ACHN (cell line): Measurements from ENCODE around the gene TNFSF8.

Experiments
- DNase-seq: peaks from one replicate; pipeline ENCODE4 v3.0.0-alpha.2; 2015
- in situ Hi-C: cut with HindIII; loops from 2 replicates; pipeline ENCODE4 v1.10.0; 2017; ENCODE audit warnings: low sequenced_read_pairs, low pct_ligation_motif_present, low pct_unique_long_range_greater_than_20kb

The TNFSF8 gene, protein sequence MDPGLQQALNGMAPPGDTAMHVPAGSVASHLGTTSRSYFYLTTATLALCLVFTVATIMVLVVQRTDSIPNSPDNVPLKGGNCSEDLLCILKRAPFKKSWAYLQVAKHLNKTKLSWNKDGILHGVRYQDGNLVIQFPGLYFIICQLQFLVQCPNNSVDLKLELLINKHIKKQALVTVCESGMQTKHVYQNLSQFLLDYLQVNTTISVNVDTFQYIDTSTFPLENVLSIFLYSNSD

DNA sequence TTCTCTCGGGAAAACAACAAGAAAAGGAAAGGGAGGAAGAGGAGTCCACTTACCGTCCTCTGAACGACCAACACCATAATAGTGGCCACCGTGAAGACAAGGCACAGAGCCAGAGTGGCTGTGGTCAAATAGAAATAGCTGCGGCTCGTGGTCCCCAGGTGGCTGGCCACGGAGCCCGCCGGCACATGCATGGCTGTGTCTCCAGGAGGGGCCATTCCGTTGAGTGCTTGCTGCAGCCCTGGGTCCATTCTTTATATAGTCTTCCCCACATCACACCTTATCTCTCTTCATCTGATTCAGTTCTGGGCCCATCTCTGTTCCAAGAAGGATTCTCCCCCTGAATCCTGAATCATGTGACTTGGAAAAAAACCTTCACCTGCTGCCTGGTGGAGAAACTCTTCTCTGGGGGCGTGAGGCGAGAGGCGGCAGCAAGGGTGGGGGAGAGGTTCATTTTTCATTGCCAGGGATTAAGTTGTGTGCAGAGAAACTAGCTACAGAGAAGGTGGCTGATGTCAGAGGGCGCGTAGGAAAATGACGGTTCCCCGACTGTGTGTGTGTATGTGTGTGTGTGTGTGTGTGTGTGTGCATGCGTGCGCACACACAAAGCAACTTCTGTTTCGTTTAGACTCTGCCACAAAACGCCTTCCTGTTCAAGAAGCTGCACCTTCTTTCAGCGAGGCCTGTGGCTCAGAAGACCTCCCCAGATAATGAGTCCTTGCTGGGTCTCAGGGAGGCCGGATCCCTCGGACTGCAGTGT, at the start of gene TNFSF8:
Gene TNFSF8 (minus strand): TSS at position 536 of the 757 bp plus-strand sequence. CDS start 288 bp downstream, at position 248.
- no peak for DNase-seq
- in situ Hi-C loops: no loop called here

DNA sequence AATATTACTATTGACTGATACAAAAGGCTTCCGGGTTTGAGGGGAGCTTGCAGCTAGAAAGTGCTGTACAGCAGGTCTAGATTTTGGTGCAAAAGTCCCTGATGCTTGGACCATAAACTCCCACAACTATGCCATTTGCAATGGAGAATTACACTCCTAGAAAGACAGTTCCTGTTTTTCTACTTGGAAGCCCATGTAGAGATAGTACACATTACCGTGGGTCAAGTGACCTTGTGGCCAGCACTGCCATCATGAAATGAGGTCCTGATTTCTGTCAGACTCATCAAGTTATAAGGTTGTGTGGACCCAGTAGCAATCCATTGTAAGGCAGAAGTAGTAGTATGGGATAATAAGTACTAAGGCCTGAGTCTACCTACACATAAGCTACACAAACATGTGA, 42.8 kb upstream of the TNFSF8 start:
- no peak for DNase-seq
- in situ Hi-C loops: no loop called here

DNA sequence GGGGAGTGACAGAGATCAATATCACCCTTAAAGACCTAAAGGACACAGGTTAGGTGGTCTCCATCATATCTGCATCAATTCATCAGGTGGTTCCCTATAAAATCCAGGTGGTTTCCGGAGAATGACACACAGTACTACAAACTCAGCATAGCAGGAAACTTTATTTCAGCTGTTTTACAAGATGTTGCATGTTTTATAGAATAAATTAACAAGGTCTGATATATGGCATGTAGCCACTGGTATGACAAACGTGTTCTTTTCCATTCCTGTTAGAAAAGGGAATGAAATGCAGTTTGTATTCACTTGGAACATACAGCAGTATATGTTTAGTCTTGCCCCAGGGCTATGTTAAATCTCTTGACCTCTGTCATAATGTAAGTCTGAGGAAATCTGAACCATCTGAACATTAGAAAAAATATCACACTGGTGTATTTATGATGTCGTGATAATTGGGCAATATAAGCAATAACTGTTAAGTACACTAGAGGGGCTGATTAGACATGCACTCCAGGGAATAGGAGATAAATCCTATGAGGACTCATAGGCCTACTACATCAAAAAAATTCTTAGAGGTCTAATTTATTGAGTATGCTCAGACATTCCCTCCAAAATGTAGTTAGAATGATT, 42.2 kb upstream of the TNFSF8 start:
- in situ Hi-C loops: no loop called here
- DNase-seq: no peak

DNA sequence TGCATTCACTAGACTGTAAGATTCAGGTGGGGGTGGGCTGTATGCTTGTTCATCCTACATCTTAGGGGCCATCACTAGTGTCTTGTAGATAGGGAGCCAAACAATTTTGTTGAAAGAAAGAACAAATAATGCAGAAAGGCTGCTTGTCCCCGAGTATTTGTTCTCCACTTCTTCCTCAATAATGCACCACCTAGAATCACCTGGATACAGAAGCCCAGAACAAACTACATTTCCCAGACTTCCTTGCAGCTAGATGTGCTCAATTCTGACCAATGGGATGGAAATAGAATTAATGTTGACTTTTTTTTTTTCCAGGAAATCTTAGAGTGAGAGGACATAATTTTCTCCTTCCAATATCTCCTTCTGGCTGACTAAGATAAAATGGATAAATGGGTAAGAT, 38.9 kb upstream of the TNFSF8 start:
- DNase-seq: no peak
- in situ Hi-C loops: no loop called here

DNA sequence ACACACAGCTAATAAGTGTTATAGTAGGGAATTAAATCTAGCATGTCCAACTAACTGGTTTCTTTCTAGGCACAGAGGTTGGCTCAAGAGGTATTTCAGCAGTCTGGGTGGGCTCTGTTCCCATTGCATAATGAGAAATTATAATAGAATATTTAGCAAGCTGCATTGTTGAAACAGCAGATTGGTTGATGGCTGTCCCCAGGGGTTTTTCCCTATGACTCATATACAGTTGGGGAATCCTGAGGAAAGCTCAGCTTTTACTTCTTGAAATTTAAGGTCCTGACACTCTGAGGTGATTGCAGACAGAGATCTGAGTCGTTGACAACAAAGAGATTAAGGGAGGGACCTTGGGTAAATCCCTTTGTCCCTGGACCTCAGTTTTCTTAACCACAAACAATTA, 38.3 kb upstream of the TNFSF8 start:
- in situ Hi-C loops: no loop called here
- no peak for DNase-seq

DNA sequence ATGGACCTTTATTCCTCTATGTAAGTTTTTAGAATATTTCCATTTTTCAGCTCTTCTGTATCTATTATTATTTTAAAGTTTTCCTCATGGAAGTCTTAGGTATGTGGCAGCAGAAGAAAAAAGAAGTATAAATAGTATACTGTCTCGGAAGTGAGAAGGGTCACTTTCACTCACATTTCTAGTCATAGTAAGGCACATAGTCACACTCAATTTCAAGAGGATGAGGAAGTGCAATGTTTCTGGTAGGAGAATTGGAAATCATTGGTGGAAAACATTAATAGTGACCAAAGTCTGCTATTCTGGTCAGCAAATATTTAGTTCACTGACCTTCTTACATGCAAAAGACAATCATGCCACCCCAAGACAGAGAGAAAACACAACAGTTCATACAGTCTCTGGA, 35.2 kb upstream of the TNFSF8 start:
- in situ Hi-C loops: no loop called here
- no peak for DNase-seq

DNA sequence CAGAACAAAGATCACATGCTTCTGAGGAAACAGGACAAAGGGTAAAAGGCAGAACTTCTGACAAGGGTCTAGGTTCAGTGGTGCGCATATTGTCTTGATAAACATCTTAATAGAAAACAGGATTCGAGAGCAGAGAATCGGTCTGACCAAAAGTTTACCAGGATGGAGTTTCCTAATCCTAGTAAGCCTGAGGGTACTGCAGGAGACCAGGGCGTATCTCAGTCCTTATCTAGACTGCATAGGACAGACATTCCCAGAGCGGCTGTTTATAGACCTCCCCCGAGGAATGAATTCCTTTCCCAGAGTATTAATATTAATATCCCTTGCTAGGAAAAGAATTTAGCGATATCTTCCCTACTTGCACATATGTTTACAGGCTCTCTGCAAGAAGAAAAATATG, 32.4 kb upstream of the TNFSF8 start:
- no peak for DNase-seq
- in situ Hi-C loops: no loop called here

DNA sequence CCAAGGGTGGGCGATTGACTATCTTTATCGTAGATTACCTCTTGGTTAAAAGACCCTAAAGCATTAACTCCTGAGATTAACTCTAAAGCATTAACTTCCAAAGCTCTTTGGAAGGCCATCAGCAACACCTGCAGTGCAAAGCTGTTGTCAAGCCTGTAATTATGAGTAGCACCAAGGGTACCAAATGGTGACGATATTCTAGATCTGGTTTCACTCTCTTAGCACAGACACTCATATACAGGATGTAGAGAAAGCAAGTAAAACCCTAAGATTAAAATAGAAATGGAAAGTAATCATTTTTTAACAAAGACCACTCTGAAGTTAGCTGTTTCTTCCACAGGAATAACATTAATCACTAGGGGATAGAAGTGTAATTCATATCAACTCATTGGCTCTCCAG, 29.9 kb upstream of the TNFSF8 start:
- in situ Hi-C loops: no loop called here
- DNase-seq: no peak

DNA sequence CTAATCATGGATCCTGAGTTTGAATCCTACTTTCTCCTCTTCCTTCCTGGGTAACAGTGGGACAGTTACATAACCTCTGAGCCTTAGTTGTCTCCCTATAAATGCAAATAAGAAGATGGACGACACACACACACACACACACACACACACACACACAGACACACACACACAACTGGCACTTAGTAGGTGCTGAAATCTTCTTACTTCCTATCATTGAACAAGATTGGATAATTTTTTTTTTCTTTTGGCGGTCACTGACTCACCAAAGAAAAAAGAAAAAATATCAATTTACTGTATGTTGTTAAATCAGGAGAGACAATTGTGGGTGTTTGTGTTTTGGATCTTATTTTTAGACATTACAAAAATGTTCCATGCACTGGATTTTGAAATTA, 28.4 kb upstream of the TNFSF8 start:
- no peak for DNase-seq
- in situ Hi-C loops: no loop called here

DNA sequence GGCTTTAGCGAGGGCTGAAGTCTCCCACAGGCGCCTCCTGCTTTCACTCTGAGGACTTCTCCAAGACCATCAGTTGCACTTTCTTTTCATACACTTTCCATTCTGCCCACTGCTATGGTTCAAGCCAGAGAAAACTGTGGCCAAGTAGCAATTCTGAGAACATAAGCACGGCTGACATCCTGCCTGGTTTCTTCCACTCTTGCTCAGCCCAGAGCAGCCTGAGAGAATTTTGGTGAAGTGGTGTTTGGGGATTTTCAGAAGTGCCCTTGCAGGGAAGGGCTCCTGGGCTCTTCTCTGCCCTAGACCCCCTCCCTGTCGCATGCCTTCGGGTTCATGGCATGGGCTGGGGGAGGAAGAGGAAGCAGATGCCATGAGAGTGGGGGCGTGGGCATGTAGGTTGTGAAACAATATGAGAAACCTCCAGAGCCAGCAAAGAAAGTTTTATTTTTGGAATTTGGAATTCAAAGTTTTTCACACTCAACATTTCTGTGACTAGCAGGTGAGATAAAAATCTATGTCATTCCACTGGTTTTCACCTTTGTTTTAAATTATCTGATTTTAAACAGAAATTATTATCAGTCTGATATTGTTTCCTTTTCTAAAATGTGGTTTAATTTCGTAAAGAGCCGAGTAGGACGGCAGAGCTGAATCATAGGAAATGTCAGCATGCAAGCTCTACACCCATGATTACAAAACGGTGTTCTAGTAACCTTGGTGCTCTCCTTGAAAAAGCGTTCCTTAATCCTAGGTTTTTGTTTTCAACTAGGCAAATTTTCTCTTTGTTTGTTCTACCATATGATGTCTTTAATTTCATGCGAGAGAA, 27.8 kb upstream of the TNFSF8 start:
- in situ Hi-C loops: no loop called here

DNA sequence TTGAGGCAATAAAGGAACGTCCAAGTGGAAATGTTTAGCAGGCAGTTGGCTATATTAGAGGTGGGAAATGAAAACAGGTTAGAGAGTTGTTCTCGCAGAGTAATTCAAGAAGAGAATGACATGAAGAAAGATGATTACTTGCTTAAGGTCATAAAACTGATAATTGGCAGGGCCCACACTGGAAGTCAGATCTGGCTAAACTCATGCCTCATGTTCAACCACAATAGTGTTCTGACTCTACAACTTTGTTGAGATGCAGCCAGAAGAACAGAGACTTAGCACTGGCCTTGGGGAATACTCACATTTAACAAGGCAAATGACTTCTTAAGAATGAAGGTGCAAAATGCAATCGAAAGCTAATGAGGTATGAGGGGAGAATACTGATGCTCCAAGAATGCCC, 27.2 kb upstream of the TNFSF8 start:
- in situ Hi-C loops: no loop called here
- DNase-seq: no peak

More for the DNA sequence above, 27.8 kb upstream of the TNFSF8 start:
- no peak for DNase-seq

DNA sequence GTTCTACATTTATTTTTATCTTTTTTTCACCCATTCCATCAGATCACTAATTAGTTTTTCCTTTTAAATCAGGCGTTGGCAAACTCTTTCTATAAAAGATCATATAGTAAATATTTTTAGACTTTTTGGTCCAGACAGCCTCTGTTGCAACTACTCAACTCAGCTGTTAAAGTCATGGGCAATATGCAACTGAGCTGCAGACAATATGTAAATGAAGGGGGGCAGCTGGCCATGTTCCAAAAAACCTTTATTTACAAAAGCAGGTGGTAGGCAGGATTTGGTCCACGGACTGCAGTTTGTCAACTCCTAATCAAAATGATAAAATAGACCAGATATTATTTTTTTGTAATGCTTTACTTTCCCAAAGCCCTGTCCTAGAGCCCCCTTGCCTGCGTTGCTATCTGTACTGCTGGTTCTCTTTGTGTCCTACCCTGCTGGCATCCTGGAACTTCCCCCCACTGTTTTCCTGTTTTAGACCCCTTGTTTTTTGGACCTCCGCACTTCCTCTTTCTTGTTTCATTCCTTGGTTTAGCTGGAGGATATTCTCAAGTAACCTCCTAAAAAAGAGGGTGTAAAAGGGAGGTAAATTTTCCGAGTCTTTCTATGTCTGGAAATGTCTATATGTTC, 24.7 kb upstream of the TNFSF8 start:
- no peak for DNase-seq
- in situ Hi-C loops: no loop called here

DNA sequence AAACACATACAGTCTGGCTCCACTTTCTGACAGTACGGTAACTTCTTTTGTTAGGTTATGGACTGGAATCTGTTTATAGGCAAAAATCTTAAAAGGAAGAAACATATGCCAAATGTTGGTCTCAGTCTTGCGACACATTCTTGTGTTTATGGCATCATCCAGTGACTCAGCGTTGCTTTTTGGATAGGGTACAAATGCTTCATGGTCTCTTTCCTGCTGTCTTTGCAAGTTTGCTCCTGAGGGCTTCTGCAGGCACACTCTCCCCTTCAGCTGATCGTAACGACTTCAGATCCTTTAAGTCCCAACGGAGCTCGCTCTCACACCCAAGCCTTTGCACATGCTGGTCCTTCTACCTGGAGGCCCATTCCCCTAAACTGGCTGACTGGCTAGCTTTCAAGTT, 23.6 kb upstream of the TNFSF8 start:
- DNase-seq: peak; percentile 14
- in situ Hi-C loops: no loop called here

DNA sequence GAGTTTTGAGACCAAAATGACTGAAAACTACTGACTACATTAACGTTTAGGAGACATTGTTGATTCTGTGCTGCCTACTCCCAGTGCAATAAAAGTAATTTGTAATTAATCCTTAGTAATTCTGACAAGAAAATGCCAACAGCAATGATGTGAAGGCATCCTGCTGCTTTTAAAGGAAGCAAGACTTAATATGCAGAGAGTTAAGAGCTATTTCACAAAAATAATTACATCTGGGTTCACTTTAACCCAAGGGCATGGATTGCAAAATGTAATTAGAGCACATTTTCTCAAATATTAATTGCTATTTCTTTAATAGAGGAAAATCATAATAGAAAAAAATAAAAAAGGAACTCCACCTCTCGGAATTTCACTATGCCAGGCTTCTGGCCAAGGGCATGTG, 22.7 kb upstream of the TNFSF8 start:
- no peak for DNase-seq
- in situ Hi-C loops: no loop called here

DNA sequence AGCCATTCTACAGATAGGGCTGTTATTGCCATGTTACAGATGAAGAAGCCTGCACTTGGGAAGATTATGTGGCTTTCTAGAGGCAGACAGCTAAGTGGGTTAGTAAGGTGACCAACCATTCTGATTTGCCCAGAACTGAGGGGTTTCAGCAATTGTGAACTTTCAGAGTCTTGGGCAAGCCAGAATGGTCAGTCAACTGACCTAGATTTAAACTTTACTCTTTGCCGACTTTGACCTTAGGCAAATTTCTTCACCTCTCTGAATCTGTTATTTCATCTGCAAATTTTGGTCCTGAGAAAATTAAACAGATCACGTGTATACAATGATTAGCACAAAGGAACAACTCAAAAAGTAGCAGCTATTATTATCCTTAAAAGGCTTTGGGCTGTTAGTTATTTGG, 20.4 kb upstream of the TNFSF8 start:
- in situ Hi-C loops: no loop called here
- no peak for DNase-seq

DNA sequence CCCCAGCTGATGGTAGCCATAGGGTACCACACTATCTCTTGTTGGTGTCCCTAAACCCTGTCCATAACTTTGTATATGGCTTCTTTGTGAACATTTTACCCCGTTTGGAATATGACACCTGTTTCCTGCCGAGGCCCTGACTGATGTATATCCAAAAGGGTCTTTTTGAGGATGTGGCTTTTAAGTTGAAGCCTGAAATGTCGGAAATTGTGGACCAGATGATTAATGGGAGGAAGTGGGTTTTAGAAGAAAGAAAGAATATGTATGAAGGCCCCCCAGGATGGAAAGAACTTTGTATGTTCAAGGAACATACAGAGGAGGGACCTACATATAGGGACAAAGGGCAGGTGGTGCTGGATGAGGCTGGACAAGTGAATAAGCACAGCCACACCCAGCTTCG, 16.7 kb upstream of the TNFSF8 start:
- in situ Hi-C loops: no loop called here
- DNase-seq: no peak

DNA sequence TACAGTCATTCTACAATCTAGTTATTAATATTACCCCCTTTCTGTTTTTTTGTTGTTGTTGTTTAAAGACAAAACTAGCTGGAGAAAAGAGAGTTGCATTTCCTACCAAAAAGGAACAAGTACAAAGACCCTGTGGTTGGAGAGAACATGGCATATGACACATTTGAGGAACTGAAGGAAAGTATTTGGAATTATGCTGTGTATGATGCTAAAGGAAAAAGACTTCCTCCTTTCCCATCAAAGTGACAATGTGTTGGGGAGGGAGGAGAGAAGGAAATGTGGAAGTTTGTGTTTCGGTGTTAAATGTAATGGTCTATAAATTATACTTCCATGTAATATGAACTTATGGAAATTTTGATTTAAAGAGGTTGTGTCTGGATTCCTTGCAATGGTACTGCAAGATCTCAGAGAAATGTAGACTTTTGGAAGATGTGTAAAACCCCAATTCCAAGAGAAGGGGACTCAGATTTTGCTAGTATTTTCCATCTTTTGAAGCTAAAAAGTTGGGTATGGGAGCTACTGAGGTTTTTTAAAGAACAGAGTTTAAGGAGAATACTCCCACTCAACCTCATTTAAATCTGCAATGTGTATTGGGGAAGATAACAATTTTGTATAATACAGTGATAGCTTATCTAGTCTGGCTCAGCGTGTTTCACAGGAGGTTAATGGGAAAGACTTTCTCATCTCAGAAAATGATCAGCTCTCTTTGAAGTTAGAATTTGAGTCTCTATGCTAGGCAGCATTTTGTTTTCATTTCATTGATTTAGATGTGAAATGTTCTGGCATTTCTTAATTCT, 15.4 kb upstream of the TNFSF8 start:
- in situ Hi-C loops: no loop called here
- no peak for DNase-seq

DNA sequence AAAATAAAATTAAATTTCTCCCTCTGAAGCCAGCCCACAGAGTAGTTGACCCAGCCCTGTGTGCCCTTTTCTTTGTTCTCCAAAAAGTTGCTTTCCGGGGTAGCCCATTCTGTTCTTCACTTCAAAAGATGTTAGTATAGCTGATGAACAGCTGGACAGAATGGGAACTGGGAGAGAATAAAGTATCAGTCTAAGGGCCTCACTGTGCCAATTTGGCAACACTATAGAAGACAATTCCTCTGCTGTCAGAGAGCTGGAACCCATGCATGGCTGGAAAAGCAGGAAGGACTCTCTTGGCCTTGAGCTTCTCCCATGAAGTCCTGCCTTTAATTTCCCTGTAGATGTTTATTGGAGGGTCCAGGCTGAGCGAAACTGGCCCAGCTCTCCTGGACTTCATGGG, 11.0 kb upstream of the TNFSF8 start:
- in situ Hi-C loops: no loop called here
- DNase-seq: no peak
